ENCODE results near the gene RC3H2. TPM values are rescaled to one million over a fixed set of nuclear protein-coding genes. Genes with fewer than 3 reads are reported as not detected.

RC3H2 gene
- total RNA-seq, 6 experiments from 2014 or later, result 14.1 to 20.7 (median 19.4) TPM

DNA sequence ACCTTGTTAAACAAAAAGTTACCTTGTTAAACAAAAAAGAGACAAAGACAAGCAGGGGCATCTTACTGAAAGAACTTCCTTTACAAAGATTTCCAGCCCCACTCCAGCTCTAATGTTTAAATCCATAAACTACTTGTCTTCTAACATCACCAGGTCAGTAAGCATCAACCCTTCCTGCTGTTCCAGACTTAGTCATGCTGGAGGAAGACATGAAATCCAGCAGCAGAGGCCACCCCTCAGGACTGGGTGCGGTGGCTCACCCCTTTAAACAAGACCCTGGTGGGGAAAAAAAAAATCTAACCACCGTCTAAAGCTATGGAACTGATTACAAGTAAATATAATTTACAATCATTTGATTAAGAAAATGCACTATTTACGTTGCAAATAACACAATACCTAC lies 85.8 kb downstream of the RC3H2 start:
- 65% methylated on average over 3 of the region's 3 CpGs for WGBS (ENCODE audit: insufficient coverage, low coverage, low lambda C conversion rate, missing lambda C conversion rate)
- Histone ChIP-seq H3K27ac (no peak overlapping the region), H3K9me3 (no peaks in the 10 kb centered on the region), H3K4me1 (peaks cover 0 to 3% (median 0%) of the 10 kb centered on the region in 4 donors), H3K27me3 (no peaks in the 10 kb centered on the region), H3K4me3 (no peak overlapping the region), H3K36me3 (peaks cover 0 to 43% (median 4%) of the 10 kb centered on the region in 4 donors)
- no peak for ATAC-seq
- DNase-seq, result no peak
- TF ChIP-seq POLR2A (IDR thresholded peaks at IDR 0.05), result no peak
- TF ChIP-seq, protein P1, sequence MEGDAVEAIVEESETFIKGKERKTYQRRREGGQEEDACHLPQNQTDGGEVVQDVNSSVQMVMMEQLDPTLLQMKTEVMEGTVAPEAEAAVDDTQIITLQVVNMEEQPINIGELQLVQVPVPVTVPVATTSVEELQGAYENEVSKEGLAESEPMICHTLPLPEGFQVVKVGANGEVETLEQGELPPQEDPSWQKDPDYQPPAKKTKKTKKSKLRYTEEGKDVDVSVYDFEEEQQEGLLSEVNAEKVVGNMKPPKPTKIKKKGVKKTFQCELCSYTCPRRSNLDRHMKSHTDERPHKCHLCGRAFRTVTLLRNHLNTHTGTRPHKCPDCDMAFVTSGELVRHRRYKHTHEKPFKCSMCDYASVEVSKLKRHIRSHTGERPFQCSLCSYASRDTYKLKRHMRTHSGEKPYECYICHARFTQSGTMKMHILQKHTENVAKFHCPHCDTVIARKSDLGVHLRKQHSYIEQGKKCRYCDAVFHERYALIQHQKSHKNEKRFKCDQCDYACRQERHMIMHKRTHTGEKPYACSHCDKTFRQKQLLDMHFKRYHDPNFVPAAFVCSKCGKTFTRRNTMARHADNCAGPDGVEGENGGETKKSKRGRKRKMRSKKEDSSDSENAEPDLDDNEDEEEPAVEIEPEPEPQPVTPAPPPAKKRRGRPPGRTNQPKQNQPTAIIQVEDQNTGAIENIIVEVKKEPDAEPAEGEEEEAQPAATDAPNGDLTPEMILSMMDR (IDR thresholded peaks at IDR 0.05), result no peak
- intact Hi-C loops (cut with DNase I), result no loop called here

GRCh38 chr9:122816163-122816867 lies 88.8 kb downstream of the RC3H2 start:
- WGBS (ENCODE audit: insufficient coverage, low coverage, low lambda C conversion rate, missing lambda C conversion rate), result 42% methylated on average over 13 of the region's 17 CpGs
- Histone ChIP-seq H3K9me3 (no peaks in the 10 kb centered on the region), H3K27ac (peak overlapping the region in 1 of 3 donors; percentile 25), H3K4me1 (peaks cover 0 to 3% (median 0%) of the 10 kb centered on the region in 4 donors), H3K27me3 (no peaks in the 10 kb centered on the region), H3K36me3 (peaks cover 0 to 22% (median 4%) of the 10 kb centered on the region in 4 donors), H3K4me3 (no peak overlapping the region)
- intact Hi-C loops (cut with DNase I), result no loop called here
- TF ChIP-seq, protein P1 (IDR thresholded peaks at IDR 0.05), result no peak
- no peak for TF ChIP-seq POLR2A (IDR thresholded peaks at IDR 0.05)
- ATAC-seq, result peak; percentile 69 to 87 (median 80)
- DNase-seq, result peak in 1 of 3 donors; percentile 44

DNA sequence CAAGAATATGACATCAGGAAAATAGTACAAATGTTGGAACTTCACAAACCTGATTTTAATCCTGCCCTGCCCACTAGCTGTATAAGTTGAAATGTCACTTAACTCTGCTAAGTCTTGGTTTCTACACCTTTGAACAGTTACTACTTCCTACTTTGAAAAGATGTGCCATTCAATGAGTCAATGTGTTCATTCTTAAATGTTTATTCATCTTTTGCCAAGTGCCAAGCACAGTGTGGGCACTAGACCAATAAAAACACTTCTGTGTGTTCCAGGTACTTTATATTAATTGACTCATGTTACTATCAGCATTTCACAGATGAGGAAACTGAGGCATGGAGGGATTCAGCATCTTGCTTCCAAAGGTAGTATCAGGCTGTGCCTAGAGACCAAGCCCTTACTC lies 89.6 kb downstream of the RC3H2 start:
- Histone ChIP-seq H3K27ac (no peak overlapping the region), H3K4me1 (peaks cover 0 to 3% (median 0%) of the 10 kb centered on the region in 4 donors), H3K4me3 (no peak overlapping the region), H3K36me3 (peaks cover 0 to 18% (median 4%) of the 10 kb centered on the region in 4 donors), H3K27me3 (no peaks in the 10 kb centered on the region), H3K9me3 (no peaks in the 10 kb centered on the region)
- intact Hi-C loops (cut with DNase I), result no loop called here
- ATAC-seq, result peak in 1 of 4 donors; percentile 34
- DNase-seq, result no peak
- no peak for TF ChIP-seq POLR2A (IDR thresholded peaks at IDR 0.05)
- TF ChIP-seq, protein P1 (IDR thresholded peaks at IDR 0.05), result no peak

GRCh38 chr9:122814545-122814944 lies 90.6 kb downstream of the RC3H2 start:
- Histone ChIP-seq H3K27me3 (no peaks in the 10 kb centered on the region), H3K4me3 (no peak overlapping the region), H3K9me3 (no peaks in the 10 kb centered on the region), H3K27ac (no peak overlapping the region), H3K4me1 (peaks cover 0 to 3% (median 0%) of the 10 kb centered on the region in 4 donors), H3K36me3 (peaks cover 0 to 8% (median 4%) of the 10 kb centered on the region in 4 donors)
- DNase-seq (no peak), ATAC-seq (no peak)
- 68% methylated on average over 6 of the region's 6 CpGs for WGBS (ENCODE audit: insufficient coverage, low coverage, low lambda C conversion rate, missing lambda C conversion rate)
- intact Hi-C loops (cut with DNase I), result loop anchor here in 1 of 2 donors (5.0 kb wide), 1 partner anchor 712 kb away; no protein-coding TSS in a partner anchor
- TF ChIP-seq POLR2A (IDR thresholded peaks at IDR 0.05), result no peak
- TF ChIP-seq, protein P1 (IDR thresholded peaks at IDR 0.05), result no peak

Data from right lobe of liver (tissue), 6 donors.